HEK293 (cell line): Measurements from ENCODE around the gene THAP4.

Experiments used
- CTCF ChIA-PET: fragments of 350-600 bp; formaldehyde crosslinking; extraction: SDS; loops from one replicate; lab custom pipeline; 2021; ENCODE audit warnings: antibody characterized with exemption; lab: Yijun Ruan, JAX
- POLR2A ChIA-PET: fragments of 300-600 bp; formaldehyde crosslinking; extraction: SDS; loops from one replicate; lab custom pipeline; 2020; ENCODE audit warnings: antibody characterized with exemption, inconsistent platforms; lab: Yijun Ruan, JAX
- H3K27ac ChIP-seq: fragments of 200-500 bp; sonication (Bioruptor generic); 2 replicates; pipeline ENCODE4 v1.5.1; 2014; ENCODE audit warnings: low read depth, low read length, control low read depth, inconsistent platforms; ENCODE audit errors: extremely low read depth
- H3K36me3 ChIP-seq, 2 experiments: fragments of 200-500 bp in 1 of 2; sonication (Bioruptor generic) in 1 of 2; 1 replicate in 1 of 2; 2 replicates in 1 of 2; pipeline ENCODE4 v1.5.1; 2014 to 2017; ENCODE audit warnings: inconsistent platforms in 2 of 2, low read length in 2 of 2; ENCODE audit not compliant: control insufficient read depth in 2 of 2, insufficient read depth in 1 of 2
- H3K4me1 ChIP-seq: fragments of 200-500 bp; sonication (Bioruptor generic); 2 replicates; pipeline ENCODE4 v1.5.1; 2014; ENCODE audit warnings: mild to moderate bottlenecking, low read length, inconsistent platforms; ENCODE audit not compliant: control insufficient read depth, insufficient read depth
- H3K4me3 ChIP-seq: 2 replicates; pipeline ENCODE4 v1.5.1; 2011; ENCODE audit warnings: low read depth, mild to moderate bottlenecking, control low read depth, low read length, moderate library complexity
- H3K9me3 ChIP-seq: fragments of 200-500 bp; sonication (Bioruptor generic); 2 replicates; pipeline ENCODE4 v1.5.1; 2014; ENCODE audit warnings: low read depth, low read length, inconsistent platforms; ENCODE audit not compliant: control insufficient read depth, insufficient read depth
- GFI1B ChIP-seq: fragments of 450-650 bp; formaldehyde crosslinking; IDR thresholded peaks from 2 replicates; pipeline ENCODE4 v1.5.1; 2016; ENCODE audit warnings: missing biosample characterization, missing genetic modification characterization
- HOXD13 ChIP-seq: sonication (generic); formaldehyde crosslinking; IDR thresholded peaks from 2 replicates; pipeline ENCODE4 v1.8.0; 2022; ENCODE audit warnings: missing genetic modification reagents, borderline replicate concordance
- OVOL3 ChIP-seq: fragments of 450-650 bp; formaldehyde crosslinking; IDR thresholded peaks from 2 replicates; pipeline ENCODE4 v1.5.1; 2016; ENCODE audit warnings: missing biosample characterization, missing genetic modification characterization
- ZBTB17 ChIP-seq: fragments of 450-650 bp; formaldehyde crosslinking; IDR thresholded peaks from 2 replicates; pipeline ENCODE4 v1.5.1; 2016; ENCODE audit warnings: missing biosample characterization, missing genetic modification characterization
- ZFP37 ChIP-seq: fragments of 450-650 bp; formaldehyde crosslinking; IDR thresholded peaks from 2 replicates; pipeline ENCODE4 v1.5.1; 2016; ENCODE audit warnings: missing biosample characterization, missing genetic modification characterization
- ZNF140 ChIP-seq: fragments of 450-650 bp; formaldehyde crosslinking; IDR thresholded peaks from 2 replicates; pipeline ENCODE4 v1.5.1; 2016; ENCODE audit warnings: missing biosample characterization, missing genetic modification characterization
- ZNF214 ChIP-seq: fragments of 450-650 bp; formaldehyde crosslinking; IDR thresholded peaks from 2 replicates; pipeline ENCODE4 v1.5.1; 2017; ENCODE audit warnings: missing biosample characterization, mild to moderate bottlenecking, missing genetic modification characterization, borderline replicate concordance
- ZNF223 ChIP-seq: fragments of 450-650 bp; formaldehyde crosslinking; IDR thresholded peaks from 2 replicates; pipeline ENCODE4 v1.5.1; 2016; ENCODE audit warnings: missing biosample characterization, missing genetic modification characterization
- ZNF473 ChIP-seq: fragments of 450-650 bp; formaldehyde crosslinking; IDR thresholded peaks from 2 replicates; pipeline ENCODE4 v1.5.1; 2017; ENCODE audit warnings: missing biosample characterization, missing genetic modification characterization
- ZNF510 ChIP-seq: fragments of 450-650 bp; formaldehyde crosslinking; IDR thresholded peaks from 2 replicates; pipeline ENCODE4 v1.5.1; 2018; ENCODE audit warnings: mild to moderate bottlenecking, missing genetic modification characterization, missing biosample characterization; ENCODE audit not compliant: insufficient replicate concordance
- ZNF670 ChIP-seq: fragments of 450-650 bp; formaldehyde crosslinking; IDR thresholded peaks from 2 replicates; pipeline ENCODE4 v1.5.1; 2016; ENCODE audit warnings: missing biosample characterization, missing genetic modification characterization, low read depth
- ZNF776 ChIP-seq: fragments of 450-650 bp; formaldehyde crosslinking; IDR thresholded peaks from 2 replicates; pipeline ENCODE4 v1.5.0; 2017; ENCODE audit warnings: missing biosample characterization, missing genetic modification characterization, borderline replicate concordance
- ZNF777 ChIP-seq: fragments of 450-650 bp; formaldehyde crosslinking; IDR thresholded peaks from 2 replicates; pipeline ENCODE4 v1.5.1; 2017; ENCODE audit warnings: missing biosample characterization, missing genetic modification characterization, borderline replicate concordance
- ZNF792 ChIP-seq: fragments of 450-650 bp; formaldehyde crosslinking; IDR thresholded peaks from 2 replicates; pipeline ENCODE4 v1.5.1; 2016; ENCODE audit warnings: missing biosample characterization, missing genetic modification characterization
- TF ChIP-seq, protein P1 (sequence below): fragments of 450-650 bp; IDR thresholded peaks from 2 replicates; pipeline ENCODE4 v1.5.1; 2018; ENCODE audit warnings: missing biosample characterization, missing genetic modification characterization
- TF ChIP-seq, protein P2 (sequence below): fragments of 450-650 bp; formaldehyde crosslinking; IDR thresholded peaks from 2 replicates; pipeline ENCODE4 v1.5.1; 2017; ENCODE audit warnings: missing biosample characterization, missing genetic modification characterization
- TF ChIP-seq, protein P3 (sequence below): fragments of 450-650 bp; formaldehyde crosslinking; IDR thresholded peaks from 2 replicates; pipeline ENCODE4 v1.5.1; 2016; ENCODE audit warnings: missing biosample characterization, missing genetic modification characterization
- TF ChIP-seq, protein P4 (sequence below): fragments of 450-650 bp; formaldehyde crosslinking; IDR thresholded peaks from 2 replicates; pipeline ENCODE4 v1.5.1; 2017; ENCODE audit warnings: missing biosample characterization, mild to moderate bottlenecking, missing genetic modification characterization, moderate library complexity
- TF ChIP-seq, protein P5 (sequence below): fragments of 450-650 bp; formaldehyde crosslinking; IDR thresholded peaks from 2 replicates; pipeline ENCODE4 v1.5.1; 2016; ENCODE audit warnings: missing biosample characterization, missing genetic modification characterization, borderline replicate concordance
- TF ChIP-seq, protein P6 (sequence below): fragments of 450-650 bp; formaldehyde crosslinking; conservative IDR thresholded peaks from 2 replicates; pipeline ENCODE4 v1.5.1; 2016; ENCODE audit warnings: low read depth, missing biosample characterization, missing genetic modification characterization

Gene THAP4

DNA sequence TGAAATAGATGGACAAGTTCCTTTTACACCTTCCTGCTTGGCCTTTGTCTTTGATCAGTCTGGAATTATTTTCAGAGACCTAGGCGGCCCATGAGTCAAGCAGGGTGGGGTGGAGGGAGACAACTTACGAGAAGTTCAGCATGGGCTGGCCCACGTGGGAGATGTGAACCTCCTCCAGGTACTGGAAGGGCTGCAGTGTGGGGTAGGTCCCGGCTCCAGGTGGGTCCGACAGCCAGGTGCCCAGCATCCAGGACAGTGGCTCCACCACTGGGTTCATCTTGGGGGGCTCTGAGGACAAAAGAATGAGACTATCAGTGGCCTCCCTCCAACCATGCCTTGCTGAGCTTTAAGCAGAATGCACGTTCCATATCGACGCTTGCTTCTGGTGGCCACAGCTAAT, 30.8 kb downstream of the THAP4 start:
- CTCF ChIA-PET, result no interaction called here

DNA sequence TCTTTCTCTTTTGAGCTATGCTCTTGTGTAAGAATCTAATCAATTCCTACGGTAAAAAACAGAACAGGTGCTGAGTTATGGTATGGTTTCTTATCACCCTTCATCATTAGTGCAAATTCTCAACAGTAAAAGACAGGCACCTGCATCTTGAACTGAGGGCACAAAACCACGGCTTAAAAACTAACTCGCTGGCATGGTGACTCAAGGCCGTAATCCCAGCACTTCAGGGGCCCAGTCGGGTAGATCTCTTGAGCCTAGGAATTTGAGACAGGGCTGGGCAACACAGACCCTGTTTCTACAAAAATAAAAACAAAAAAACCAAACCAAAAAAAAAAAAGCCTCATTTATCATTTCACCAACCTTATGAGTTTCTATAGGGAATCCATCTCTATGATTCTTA, 33.3 kb downstream of the THAP4 start:
- H3K9me3 ChIP-seq, result no peaks in the 10 kb centered on the region
- ChIA-PET CTCF (no interaction called here), POLR2A (interaction anchor here (0.6 kb wide), 1 partner anchor 242 kb away, joined by 9 read pairs; no protein-coding TSS in a partner anchor)
- no peaks in the 10 kb centered on the region for H3K4me1 ChIP-seq
- peaks cover 33 to 89% of the 10 kb centered on the region in 2 experiments; a peak in 2 of 3 replicates for H3K36me3 ChIP-seq
- H3K27ac ChIP-seq, result no peak overlapping the region
- H3K4me3 ChIP-seq, result no peak overlapping the region
- TF ChIP-seq, protein P1, sequence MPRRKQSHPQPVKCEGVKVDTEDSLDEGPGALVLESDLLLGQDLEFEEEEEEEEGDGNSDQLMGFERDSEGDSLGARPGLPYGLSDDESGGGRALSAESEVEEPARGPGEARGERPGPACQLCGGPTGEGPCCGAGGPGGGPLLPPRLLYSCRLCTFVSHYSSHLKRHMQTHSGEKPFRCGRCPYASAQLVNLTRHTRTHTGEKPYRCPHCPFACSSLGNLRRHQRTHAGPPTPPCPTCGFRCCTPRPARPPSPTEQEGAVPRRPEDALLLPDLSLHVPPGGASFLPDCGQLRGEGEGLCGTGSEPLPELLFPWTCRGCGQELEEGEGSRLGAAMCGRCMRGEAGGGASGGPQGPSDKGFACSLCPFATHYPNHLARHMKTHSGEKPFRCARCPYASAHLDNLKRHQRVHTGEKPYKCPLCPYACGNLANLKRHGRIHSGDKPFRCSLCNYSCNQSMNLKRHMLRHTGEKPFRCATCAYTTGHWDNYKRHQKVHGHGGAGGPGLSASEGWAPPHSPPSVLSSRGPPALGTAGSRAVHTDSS, result no peak
- TF ChIP-seq, protein P2, sequence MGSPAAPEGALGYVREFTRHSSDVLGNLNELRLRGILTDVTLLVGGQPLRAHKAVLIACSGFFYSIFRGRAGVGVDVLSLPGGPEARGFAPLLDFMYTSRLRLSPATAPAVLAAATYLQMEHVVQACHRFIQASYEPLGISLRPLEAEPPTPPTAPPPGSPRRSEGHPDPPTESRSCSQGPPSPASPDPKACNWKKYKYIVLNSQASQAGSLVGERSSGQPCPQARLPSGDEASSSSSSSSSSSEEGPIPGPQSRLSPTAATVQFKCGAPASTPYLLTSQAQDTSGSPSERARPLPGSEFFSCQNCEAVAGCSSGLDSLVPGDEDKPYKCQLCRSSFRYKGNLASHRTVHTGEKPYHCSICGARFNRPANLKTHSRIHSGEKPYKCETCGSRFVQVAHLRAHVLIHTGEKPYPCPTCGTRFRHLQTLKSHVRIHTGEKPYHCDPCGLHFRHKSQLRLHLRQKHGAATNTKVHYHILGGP, result no peak
- no peak for TF ChIP-seq GFI1B (tag by site-specific recombination)
- no peak for TF ChIP-seq ZNF510 (tag by site-specific recombination)
- TF ChIP-seq HOXD13 (CRISPR knock-in tag), result no peak

More for the DNA sequence above, 30.8 kb downstream of the THAP4 start:
- TF ChIP-seq ZNF473 (tag by site-specific recombination), result no peak
- TF ChIP-seq ZNF214 (tag by site-specific recombination), result no peak
- no peak for TF ChIP-seq OVOL3
- TF ChIP-seq ZNF776 (tag by site-specific recombination), result no peak
- no peak for TF ChIP-seq ZNF792 (tag by site-specific recombination)
- TF ChIP-seq, protein P3, sequence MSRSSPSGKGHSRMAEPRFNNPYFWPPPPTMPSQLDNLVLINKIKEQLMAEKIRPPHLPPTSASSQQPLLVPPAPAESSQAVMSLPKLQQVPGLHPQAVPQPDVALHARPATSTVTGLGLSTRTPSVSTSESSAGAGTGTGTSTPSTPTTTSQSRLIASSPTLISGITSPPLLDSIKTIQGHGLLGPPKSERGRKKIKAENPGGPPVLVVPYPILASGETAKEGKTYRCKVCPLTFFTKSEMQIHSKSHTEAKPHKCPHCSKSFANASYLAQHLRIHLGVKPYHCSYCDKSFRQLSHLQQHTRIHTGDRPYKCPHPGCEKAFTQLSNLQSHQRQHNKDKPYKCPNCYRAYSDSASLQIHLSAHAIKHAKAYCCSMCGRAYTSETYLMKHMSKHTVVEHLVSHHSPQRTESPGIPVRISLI (tag by site-specific recombination), result no peak
- no peak for TF ChIP-seq ZNF777
- TF ChIP-seq ZNF223 (tag by site-specific recombination), result no peak
- TF ChIP-seq ZNF670, result no peak
- TF ChIP-seq, protein P4, sequence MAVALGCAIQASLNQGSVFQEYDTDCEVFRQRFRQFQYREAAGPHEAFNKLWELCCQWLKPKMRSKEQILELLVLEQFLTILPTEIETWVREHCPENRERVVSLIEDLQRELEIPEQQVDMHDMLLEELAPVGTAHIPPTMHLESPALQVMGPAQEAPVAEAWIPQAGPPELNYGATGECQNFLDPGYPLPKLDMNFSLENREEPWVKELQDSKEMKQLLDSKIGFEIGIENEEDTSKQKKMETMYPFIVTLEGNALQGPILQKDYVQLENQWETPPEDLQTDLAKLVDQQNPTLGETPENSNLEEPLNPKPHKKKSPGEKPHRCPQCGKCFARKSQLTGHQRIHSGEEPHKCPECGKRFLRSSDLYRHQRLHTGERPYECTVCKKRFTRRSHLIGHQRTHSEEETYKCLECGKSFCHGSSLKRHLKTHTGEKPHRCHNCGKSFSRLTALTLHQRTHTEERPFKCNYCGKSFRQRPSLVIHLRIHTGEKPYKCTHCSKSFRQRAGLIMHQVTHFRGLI (tag by site-specific recombination), result no peak
- TF ChIP-seq ZBTB17 (tag by site-specific recombination), result no peak
- TF ChIP-seq ZFP37 (tag by site-specific recombination), result no peak
- TF ChIP-seq, protein P5, sequence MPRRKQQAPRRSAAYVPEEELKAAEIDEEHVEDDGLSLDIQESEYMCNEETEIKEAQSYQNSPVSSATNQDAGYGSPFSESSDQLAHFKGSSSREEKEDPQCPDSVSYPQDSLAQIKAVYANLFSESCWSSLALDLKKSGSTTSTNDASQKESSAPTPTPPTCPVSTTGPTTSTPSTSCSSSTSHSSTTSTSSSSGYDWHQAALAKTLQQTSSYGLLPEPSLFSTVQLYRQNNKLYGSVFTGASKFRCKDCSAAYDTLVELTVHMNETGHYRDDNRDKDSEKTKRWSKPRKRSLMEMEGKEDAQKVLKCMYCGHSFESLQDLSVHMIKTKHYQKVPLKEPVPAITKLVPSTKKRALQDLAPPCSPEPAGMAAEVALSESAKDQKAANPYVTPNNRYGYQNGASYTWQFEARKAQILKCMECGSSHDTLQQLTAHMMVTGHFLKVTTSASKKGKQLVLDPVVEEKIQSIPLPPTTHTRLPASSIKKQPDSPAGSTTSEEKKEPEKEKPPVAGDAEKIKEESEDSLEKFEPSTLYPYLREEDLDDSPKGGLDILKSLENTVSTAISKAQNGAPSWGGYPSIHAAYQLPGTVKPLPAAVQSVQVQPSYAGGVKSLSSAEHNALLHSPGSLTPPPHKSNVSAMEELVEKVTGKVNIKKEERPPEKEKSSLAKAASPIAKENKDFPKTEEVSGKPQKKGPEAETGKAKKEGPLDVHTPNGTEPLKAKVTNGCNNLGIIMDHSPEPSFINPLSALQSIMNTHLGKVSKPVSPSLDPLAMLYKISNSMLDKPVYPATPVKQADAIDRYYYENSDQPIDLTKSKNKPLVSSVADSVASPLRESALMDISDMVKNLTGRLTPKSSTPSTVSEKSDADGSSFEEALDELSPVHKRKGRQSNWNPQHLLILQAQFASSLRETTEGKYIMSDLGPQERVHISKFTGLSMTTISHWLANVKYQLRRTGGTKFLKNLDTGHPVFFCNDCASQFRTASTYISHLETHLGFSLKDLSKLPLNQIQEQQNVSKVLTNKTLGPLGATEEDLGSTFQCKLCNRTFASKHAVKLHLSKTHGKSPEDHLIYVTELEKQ (tag by site-specific recombination), result no peak
- no peak for TF ChIP-seq ZNF140 (tag by site-specific recombination)
- TF ChIP-seq, protein P6, sequence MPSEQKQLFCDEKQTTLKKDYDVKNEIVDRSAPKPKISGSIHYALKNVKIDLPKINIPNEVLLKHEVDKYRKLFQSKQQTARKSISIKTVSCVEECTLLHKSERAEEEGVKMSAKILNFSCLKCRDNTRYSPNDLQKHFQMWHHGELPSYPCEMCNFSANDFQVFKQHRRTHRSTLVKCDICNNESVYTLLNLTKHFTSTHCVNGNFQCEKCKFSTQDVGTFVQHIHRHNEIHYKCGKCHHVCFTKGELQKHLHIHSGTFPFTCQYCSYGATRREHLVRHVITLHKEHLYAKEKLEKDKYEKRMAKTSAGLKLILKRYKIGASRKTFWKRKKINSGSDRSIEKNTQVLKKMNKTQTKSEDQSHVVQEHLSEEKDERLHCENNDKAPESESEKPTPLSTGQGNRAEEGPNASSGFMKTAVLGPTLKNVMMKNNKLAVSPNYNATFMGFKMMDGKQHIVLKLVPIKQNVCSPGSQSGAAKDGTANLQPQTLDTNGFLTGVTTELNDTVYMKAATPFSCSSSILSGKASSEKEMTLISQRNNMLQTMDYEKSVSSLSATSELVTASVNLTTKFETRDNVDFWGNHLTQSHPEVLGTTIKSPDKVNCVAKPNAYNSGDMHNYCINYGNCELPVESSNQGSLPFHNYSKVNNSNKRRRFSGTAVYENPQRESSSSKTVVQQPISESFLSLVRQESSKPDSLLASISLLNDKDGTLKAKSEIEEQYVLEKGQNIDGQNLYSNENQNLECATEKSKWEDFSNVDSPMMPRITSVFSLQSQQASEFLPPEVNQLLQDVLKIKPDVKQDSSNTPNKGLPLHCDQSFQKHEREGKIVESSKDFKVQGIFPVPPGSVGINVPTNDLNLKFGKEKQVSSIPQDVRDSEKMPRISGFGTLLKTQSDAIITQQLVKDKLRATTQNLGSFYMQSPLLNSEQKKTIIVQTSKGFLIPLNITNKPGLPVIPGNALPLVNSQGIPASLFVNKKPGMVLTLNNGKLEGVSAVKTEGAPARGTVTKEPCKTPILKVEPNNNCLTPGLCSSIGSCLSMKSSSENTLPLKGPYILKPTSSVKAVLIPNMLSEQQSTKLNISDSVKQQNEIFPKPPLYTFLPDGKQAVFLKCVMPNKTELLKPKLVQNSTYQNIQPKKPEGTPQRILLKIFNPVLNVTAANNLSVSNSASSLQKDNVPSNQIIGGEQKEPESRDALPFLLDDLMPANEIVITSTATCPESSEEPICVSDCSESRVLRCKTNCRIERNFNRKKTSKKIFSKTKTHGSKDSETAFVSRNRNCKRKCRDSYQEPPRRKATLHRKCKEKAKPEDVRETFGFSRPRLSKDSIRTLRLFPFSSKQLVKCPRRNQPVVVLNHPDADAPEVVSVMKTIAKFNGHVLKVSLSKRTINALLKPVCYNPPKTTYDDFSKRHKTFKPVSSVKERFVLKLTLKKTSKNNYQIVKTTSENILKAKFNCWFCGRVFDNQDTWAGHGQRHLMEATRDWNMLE (tag by site-specific recombination), result no peak
- TF ChIP-seq, all 188 proteins: peak for 0
- Histone ChIP-seq H3K36me3 (peaks cover 18 to 69% of the 10 kb centered on the region in 2 experiments; a peak in 2 of 3 replicates), H3K4me1 (peaks cover 3% of the 10 kb centered on the region; the same call in 1 of the 2 replicates), H3K4me3 (no peak overlapping the region), H3K27ac (no peak overlapping the region), H3K9me3 (no peaks in the 10 kb centered on the region)
- POLR2A ChIA-PET, result no interaction called here
